Measurements from ENCODE around the gene DHRS7. TPM values are rescaled to one million over a fixed set of nuclear protein-coding genes. Genes with fewer than 3 reads are reported as not detected.

Gene DHRS7
- total RNA-seq, 1 experiment from 2014 or later = 71.4 TPM

- Mint-ChIP-seq H3K27ac (ENCODE audit: low read depth, unreplicated experiment) (no peak overlapping the region), H3K9me3 (ENCODE audit: unreplicated experiment) (no peaks in the 10 kb centered on the region), H3K4me3 (ENCODE audit: unreplicated experiment) (no peak overlapping the region), H3K4me1 (ENCODE audit: insufficient read depth, unreplicated experiment) (no peaks in the 10 kb centered on the region), H3K27me3 (ENCODE audit: insufficient read depth, unreplicated experiment) (no peaks in the 10 kb centered on the region), H3K36me3 (ENCODE audit: insufficient read depth, unreplicated experiment) (no peaks in the 10 kb centered on the region)
- DNase-seq (ENCODE audit: unreplicated experiment) = no peak
- no peak for TF ChIP-seq CTCF (IDR thresholded peaks at IDR 0.05; ENCODE audit: unreplicated experiment)
- ChIA-PET POLR2A (interaction anchor here (0.6 to 1.6 kb wide), 4 partner anchors 9 to 245 kb away, joined by 3 read pairs; partner anchors contain the start of genes DHRS7 and PPM1A), CTCF (interaction anchor here (0.5 to 10.7 kb wide), 7 partner anchors 9 to 1097 kb away, joined by 3 to 118 read pairs (median 5); partner anchors contain the start of gene PPM1A)
- intact Hi-C loops (cut with micrococcal nuclease) = loop anchor here (2.0 to 10.0 kb wide), 4 partner anchors 165 to 1165 kb away; no protein-coding TSS in a partner anchor
- no TSS peak for BruUV-seq (replicated peaks)
Measured at GRCh38 chr14:60189923-60190840, 25.0 kb upstream of the DHRS7 start.

- no peaks in the 10 kb centered on the region for H3K36me3 Mint-ChIP-seq (ENCODE audit: insufficient read depth, unreplicated experiment)
- H3K27me3 Mint-ChIP-seq (ENCODE audit: insufficient read depth, unreplicated experiment) = no peaks in the 10 kb centered on the region
- no peak for DNase-seq (ENCODE audit: unreplicated experiment)
- no peak for TF ChIP-seq CTCF (IDR thresholded peaks at IDR 0.05; ENCODE audit: unreplicated experiment)
- BruUV-seq (replicated peaks) = no TSS peak
- POLR2A ChIA-PET = no interaction called here
- H3K27ac Mint-ChIP-seq (ENCODE audit: low read depth, unreplicated experiment) = no peak overlapping the region
- CTCF ChIA-PET = interaction anchor here (0.6 to 10.7 kb wide), 9 partner anchors 11 to 1773 kb away, joined by 3 to 118 read pairs (median 5); partner anchors contain the start of gene PPM1A
- no peaks in the 10 kb centered on the region for H3K9me3 Mint-ChIP-seq (ENCODE audit: unreplicated experiment)
- H3K4me1 Mint-ChIP-seq (ENCODE audit: insufficient read depth, unreplicated experiment) = no peaks in the 10 kb centered on the region
- no peak overlapping the region for H3K4me3 Mint-ChIP-seq (ENCODE audit: unreplicated experiment)
- intact Hi-C loops (cut with micrococcal nuclease) = loop anchor here (1.0 to 10.0 kb wide), 5 partner anchors 166 to 1164 kb away; no protein-coding TSS in a partner anchor
Measured at GRCh38 chr14:60188696-60189095, 23.5 kb upstream of the DHRS7 start.

DNA sequence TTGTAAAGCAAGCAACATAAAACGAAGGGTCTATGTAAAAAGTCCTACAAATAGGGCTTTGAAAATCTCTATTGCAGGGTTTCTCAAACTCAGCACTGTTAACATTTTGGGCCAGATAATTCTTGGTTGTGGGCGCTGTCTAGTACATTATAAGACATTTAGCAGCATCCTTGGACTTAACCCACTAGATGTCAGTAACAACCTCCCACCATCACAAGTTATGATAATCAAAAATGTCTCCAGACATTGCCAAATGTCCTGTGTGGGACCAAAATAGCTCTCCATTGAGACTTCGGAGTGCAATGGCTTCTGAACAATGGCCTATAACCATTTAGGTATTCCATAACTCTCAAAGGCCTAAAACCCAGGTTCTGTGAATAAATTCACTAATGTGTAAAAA lies 22.9 kb upstream of the DHRS7 start:
- Mint-ChIP-seq H3K4me3 (ENCODE audit: unreplicated experiment) (no peak overlapping the region), H3K9me3 (ENCODE audit: unreplicated experiment) (no peaks in the 10 kb centered on the region), H3K27ac (ENCODE audit: low read depth, unreplicated experiment) (no peak overlapping the region), H3K27me3 (ENCODE audit: insufficient read depth, unreplicated experiment) (no peaks in the 10 kb centered on the region), H3K4me1 (ENCODE audit: insufficient read depth, unreplicated experiment) (no peaks in the 10 kb centered on the region), H3K36me3 (ENCODE audit: insufficient read depth, unreplicated experiment) (no peaks in the 10 kb centered on the region)
- intact Hi-C loops (cut with micrococcal nuclease) = loop anchor here (1.0 to 10.0 kb wide), 5 partner anchors 167 to 1163 kb away; no protein-coding TSS in a partner anchor
- DNase-seq (ENCODE audit: unreplicated experiment) = peak; percentile 24
- ChIA-PET CTCF (interaction anchor here (0.6 to 10.7 kb wide), 13 partner anchors 11 to 1774 kb away, joined by 3 to 118 read pairs (median 4); partner anchors contain the start of gene DHRS7), POLR2A (interaction anchor here (1.1 kb wide), 1 partner anchor 60 kb away, joined by 4 read pairs; no protein-coding TSS in a partner anchor)
- peak; percentile 24 for TF ChIP-seq CTCF (IDR thresholded peaks at IDR 0.05; ENCODE audit: unreplicated experiment)
- BruUV-seq (replicated peaks) = no TSS peak
